COLO668 (cell line): Measurements from ENCODE around the gene GMEB1.
"Not testable (repeated sequence)": the region's sequence is repeated elsewhere in the genome, so short reads cannot be mapped to it uniquely, and the experiment has no call there.

ENCODE experiments used
- DNase-seq: peaks from one replicate; lab custom pipeline; 2025; ENCODE audit not compliant: unreplicated experiment; lab: John Stamatoyannopoulos, UW

The GMEB1 gene

GRCh38 chr1:28750330-28750729 is 81.7 kb downstream of the GMEB1 start:
- DNase-seq, result no peak

GRCh38 chr1:28750771-28751294 is 82.2 kb downstream of the GMEB1 start:
- DNase-seq, result not testable (repeated sequence)

GRCh38 chr1:28751315-28752060 is 82.9 kb downstream of the GMEB1 start:
- DNase-seq, result no peak

GRCh38 chr1:28755701-28756100 is 87.1 kb downstream of the GMEB1 start:
- DNase-seq, result no peak

GRCh38 chr1:28756846-28757245 is 88.3 kb downstream of the GMEB1 start:
- no peak for DNase-seq

GRCh38 chr1:28758420-28758819 is 89.8 kb downstream of the GMEB1 start:
- no peak for DNase-seq

- DNase-seq, result no peak
Observed at GRCh38 chr1:28759257-28759656, 90.7 kb downstream of the GMEB1 start.

- DNase-seq, result no peak
Observed at GRCh38 chr1:28761189-28761588, 92.6 kb downstream of the GMEB1 start.

GRCh38 chr1:28766532-28767183 is 98.1 kb downstream of the GMEB1 start:
- DNase-seq, result no peak
